ENCODE data around the gene WDR64. TPM values are rescaled to one million over a fixed set of nuclear protein-coding genes. Genes with fewer than 3 reads are reported as not detected.

Gene WDR64
- total and polyA plus RNA-seq, 4 donors = 0.02 to 0.70 (median 0.17) TPM

DNA sequence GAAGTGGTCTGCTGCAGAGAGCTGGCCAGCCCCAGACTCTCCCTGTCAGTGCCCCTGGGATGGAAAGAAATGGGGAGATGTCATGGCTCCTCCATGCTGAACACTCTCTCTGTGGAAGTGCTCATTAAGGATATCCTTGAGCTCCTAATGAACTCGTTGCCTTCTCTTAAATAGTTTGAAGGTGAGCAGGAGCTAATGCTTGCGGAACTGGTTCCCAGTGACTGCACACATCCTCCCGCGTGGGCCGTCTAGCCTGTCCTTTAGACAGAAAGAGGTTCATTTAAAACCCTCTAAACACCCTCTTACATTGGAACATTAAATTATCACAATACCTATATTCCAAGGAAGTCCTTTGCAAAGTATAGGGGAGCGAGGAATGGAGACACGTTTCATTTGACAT, 5.9 kb upstream of the WDR64 start:
- 93% methylated on average over 7 of the region's 7 CpGs for WGBS

GRCh38 chr1:241647658-241648057, 4.4 kb upstream of the WDR64 start:
- WGBS = 92% methylated on average over 1 of the region's 1 CpG
- TF ChIP-seq SP1 (IDR thresholded peaks at IDR 0.05) (no peak), RXRA (IDR thresholded peaks at IDR 0.05) (no peak), HNF4G (IDR thresholded peaks at IDR 0.05) (no peak), HNF4A (conservative IDR thresholded peaks at IDR 0.05) (no peak), REST (IDR thresholded peaks at IDR 0.05) (no peak), NR2F2 (IDR thresholded peaks at IDR 0.05) (no peak), RAD21 (IDR thresholded peaks at IDR 0.05) (no peak), FOXA1 (IDR thresholded peaks at IDR 0.05) (no peak), GABPA (IDR thresholded peaks at IDR 0.05 in 1 of 2, conservative IDR thresholded peaks at IDR 0.05 in 1 of 2) (no peak), JUND (IDR thresholded peaks at IDR 0.05) (no peak)
- TF ChIP-seq, protein P1, sequence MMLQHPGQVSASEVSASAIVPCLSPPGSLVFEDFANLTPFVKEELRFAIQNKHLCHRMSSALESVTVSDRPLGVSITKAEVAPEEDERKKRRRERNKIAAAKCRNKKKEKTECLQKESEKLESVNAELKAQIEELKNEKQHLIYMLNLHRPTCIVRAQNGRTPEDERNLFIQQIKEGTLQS (IDR thresholded peaks at IDR 0.05) = no peak
- TF ChIP-seq, protein P2, sequence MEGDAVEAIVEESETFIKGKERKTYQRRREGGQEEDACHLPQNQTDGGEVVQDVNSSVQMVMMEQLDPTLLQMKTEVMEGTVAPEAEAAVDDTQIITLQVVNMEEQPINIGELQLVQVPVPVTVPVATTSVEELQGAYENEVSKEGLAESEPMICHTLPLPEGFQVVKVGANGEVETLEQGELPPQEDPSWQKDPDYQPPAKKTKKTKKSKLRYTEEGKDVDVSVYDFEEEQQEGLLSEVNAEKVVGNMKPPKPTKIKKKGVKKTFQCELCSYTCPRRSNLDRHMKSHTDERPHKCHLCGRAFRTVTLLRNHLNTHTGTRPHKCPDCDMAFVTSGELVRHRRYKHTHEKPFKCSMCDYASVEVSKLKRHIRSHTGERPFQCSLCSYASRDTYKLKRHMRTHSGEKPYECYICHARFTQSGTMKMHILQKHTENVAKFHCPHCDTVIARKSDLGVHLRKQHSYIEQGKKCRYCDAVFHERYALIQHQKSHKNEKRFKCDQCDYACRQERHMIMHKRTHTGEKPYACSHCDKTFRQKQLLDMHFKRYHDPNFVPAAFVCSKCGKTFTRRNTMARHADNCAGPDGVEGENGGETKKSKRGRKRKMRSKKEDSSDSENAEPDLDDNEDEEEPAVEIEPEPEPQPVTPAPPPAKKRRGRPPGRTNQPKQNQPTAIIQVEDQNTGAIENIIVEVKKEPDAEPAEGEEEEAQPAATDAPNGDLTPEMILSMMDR (IDR thresholded peaks at IDR 0.05; ENCODE audit: low read depth, low read length, missing input control) = no peak
- H3K4me3 ChIP-seq (ENCODE audit: low read depth in 1 of 3, low read length in 3 of 3) = no peak overlapping the region

More for the DNA sequence above, 5.9 kb upstream of the WDR64 start:
- H3K4me3 ChIP-seq (ENCODE audit: low read depth in 1 of 3, low read length in 3 of 3) = no peak overlapping the region
- DNase-seq (ENCODE audit: low spot score) = no peak
- TF ChIP-seq HNF4A (conservative IDR thresholded peaks at IDR 0.05) = no peak
- TF ChIP-seq NR2F2 (IDR thresholded peaks at IDR 0.05) = no peak
- no peak for TF ChIP-seq HNF4G (IDR thresholded peaks at IDR 0.05)
- TF ChIP-seq FOXA1 (IDR thresholded peaks at IDR 0.05) = no peak
- TF ChIP-seq EGR1 (IDR thresholded peaks at IDR 0.05; ENCODE audit: low read depth in 2 of 2) = no peak
- no peak for TF ChIP-seq YY1 (IDR thresholded peaks at IDR 0.05)
- TF ChIP-seq GABPA (IDR thresholded peaks at IDR 0.05 in 1 of 2, conservative IDR thresholded peaks at IDR 0.05 in 1 of 2) = no peak
- TF ChIP-seq REST (IDR thresholded peaks at IDR 0.05) = no peak
- peaks cover 0 to 7% (median 2%) of the 10 kb centered on the region in 4 donors for H3K4me1 ChIP-seq (ENCODE audit: control insufficient read depth in 4 of 4, insufficient read depth in 4 of 4, low read length in 3 of 4)
- no peaks in the 10 kb centered on the region for H3K36me3 ChIP-seq (ENCODE audit: control insufficient read depth in 4 of 4, insufficient read depth in 3 of 4, low read depth in 1 of 4, low read length in 3 of 4)
- no peak overlapping the region for H3K9ac ChIP-seq (ENCODE audit: low read depth in 1 of 2, low read length in 2 of 2)
- H3K27ac ChIP-seq (ENCODE audit: low read depth in 1 of 2, low read length in 2 of 2) = no peak overlapping the region
- no peaks in the 10 kb centered on the region for H3K9me3 ChIP-seq (ENCODE audit: control insufficient read depth in 4 of 4, low read length in 3 of 4)
- no peaks in the 10 kb centered on the region for H3K27me3 ChIP-seq (ENCODE audit: control insufficient read depth in 4 of 4, insufficient read depth in 4 of 4, low read length in 3 of 4)

More at GRCh38 chr1:241647658-241648057, 4.4 kb upstream of the WDR64 start:
- no peaks in the 10 kb centered on the region for H3K4me1 ChIP-seq (ENCODE audit: control insufficient read depth in 4 of 4, insufficient read depth in 4 of 4, low read length in 3 of 4)
- no peaks in the 10 kb centered on the region for H3K9me3 ChIP-seq (ENCODE audit: control insufficient read depth in 4 of 4, low read length in 3 of 4)
- H3K9ac ChIP-seq (ENCODE audit: low read depth in 1 of 2, low read length in 2 of 2) = no peak overlapping the region
- no peaks in the 10 kb centered on the region for H3K27me3 ChIP-seq (ENCODE audit: control insufficient read depth in 4 of 4, insufficient read depth in 4 of 4, low read length in 3 of 4)
- H3K36me3 ChIP-seq (ENCODE audit: control insufficient read depth in 4 of 4, insufficient read depth in 3 of 4, low read depth in 1 of 4, low read length in 3 of 4) = no peaks in the 10 kb centered on the region
- H3K27ac ChIP-seq (ENCODE audit: low read depth in 1 of 2, low read length in 2 of 2) = no peak overlapping the region
- no peak for DNase-seq (ENCODE audit: low spot score)

Data from liver (tissue), 9 donors.